Measurements from ENCODE around the gene TMEM39B. TPM values are rescaled to one million over a fixed set of nuclear protein-coding genes. Genes with fewer than 3 reads are reported as not detected.
A peak's percentile ranks its signal among the peaks of the same experiment; 100 is the strongest.
"Not testable (repeated sequence)": the region's sequence is repeated elsewhere in the genome, so short reads cannot be mapped to it uniquely, and the experiment has no call there.

Gene TMEM39B
- total RNA-seq, 2 experiments from 2014 or later, result 24.5 to 28.0 TPM

DNA sequence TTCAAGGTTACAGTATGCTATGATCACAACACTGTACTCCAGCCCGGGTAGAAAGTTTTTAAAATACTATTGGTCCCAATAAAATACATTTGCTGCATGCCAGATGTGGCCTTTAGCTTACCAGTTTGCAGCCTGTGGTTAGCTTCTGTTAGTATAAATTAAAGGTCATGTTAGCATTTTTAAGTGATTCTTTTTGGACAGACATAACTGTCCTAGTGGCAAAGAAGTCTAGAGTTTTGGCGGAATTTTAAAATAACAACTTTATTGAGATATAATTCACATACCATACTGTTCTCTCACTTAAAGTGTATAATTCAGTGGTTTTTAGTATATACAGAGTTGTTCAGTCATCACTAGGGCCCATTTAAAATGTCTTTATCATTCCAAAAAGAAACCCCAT, 24.3 kb upstream of the TMEM39B start:
- H3K27ac Mint-ChIP-seq, result no peak overlapping the region
- POLR2A ChIA-PET, result interaction anchor here (1.1 kb wide), 1 partner anchor 8 kb away, joined by 3 read pairs; no protein-coding TSS in a partner anchor
- H3K36me3 Mint-ChIP-seq (ENCODE audit: low read depth), result peaks cover 59% of the 10 kb centered on the region

DNA sequence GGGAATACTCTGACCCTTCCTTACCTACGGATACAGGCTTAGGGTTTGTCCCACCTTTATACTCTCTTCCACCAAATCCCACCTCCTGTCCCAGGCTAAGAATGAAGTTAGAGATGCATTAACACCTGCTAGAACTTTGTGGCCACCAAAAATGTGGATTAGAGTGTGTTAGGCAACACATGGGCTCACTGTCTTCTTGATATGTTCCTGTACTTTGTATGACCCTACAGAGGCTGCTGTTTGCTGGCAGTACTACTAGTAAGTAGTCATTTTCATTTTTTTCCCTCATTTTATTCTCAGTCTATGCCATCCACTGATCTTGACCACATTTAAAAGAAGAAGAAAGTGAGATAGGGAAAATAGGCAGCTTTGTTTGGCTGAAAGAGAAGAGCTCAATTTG, 21.0 kb upstream of the TMEM39B start:
- H3K27ac Mint-ChIP-seq, result no peak overlapping the region
- peaks cover 2% of the 10 kb centered on the region for H3K4me1 Mint-ChIP-seq
- ChIA-PET CTCF (interaction anchor here (0.9 kb wide), 1 partner anchor 11 kb away, joined by 3 read pairs; no protein-coding TSS in a partner anchor), POLR2A (interaction anchor here (1.3 kb wide), 1 partner anchor 16 kb away, joined by 4 read pairs; no protein-coding TSS in a partner anchor)
- H3K27me3 Mint-ChIP-seq, result no peaks in the 10 kb centered on the region
- H3K9me3 Mint-ChIP-seq, result no peaks in the 10 kb centered on the region
- DNase-seq, result no peak
- H3K4me3 Mint-ChIP-seq, result no peak overlapping the region
- peaks cover 68% of the 10 kb centered on the region for H3K36me3 Mint-ChIP-seq (ENCODE audit: low read depth)

More for the DNA sequence above, 24.3 kb upstream of the TMEM39B start:
- no peak overlapping the region for H3K4me3 Mint-ChIP-seq
- no peaks in the 10 kb centered on the region for H3K9me3 Mint-ChIP-seq
- CTCF ChIA-PET, result no interaction called here
- no peaks in the 10 kb centered on the region for H3K27me3 Mint-ChIP-seq
- DNase-seq, result no peak
- peaks cover 2% of the 10 kb centered on the region for H3K4me1 Mint-ChIP-seq

DNA sequence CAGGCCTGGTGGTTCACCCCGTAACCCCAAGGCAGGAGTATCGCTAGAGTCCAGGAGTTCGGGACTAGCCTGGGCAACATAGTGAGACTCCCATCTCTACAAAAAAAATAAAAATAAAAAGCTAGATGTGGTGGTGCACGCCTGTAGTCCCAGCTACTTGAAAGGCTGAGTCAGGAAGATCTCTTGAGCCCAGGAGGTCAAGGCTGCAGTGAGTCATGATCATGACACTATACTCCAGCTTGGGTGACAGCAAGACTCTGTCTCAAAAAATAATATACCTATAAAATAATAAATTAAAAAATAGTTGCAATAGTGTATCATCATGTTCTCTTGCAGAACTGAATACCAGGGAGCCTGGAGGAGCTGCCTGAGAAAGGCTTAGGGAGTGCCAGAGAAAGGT, 19.9 kb upstream of the TMEM39B start:
- peaks cover 66% of the 10 kb centered on the region for H3K36me3 Mint-ChIP-seq (ENCODE audit: low read depth)

GRCh38 chr1:32055416-32055815, 17.3 kb upstream of the TMEM39B start:
- Mint-ChIP-seq H3K27ac (no peak overlapping the region), H3K4me1 (no peaks in the 10 kb centered on the region), H3K9me3 (no peaks in the 10 kb centered on the region), H3K4me3 (no peak overlapping the region), H3K27me3 (no peaks in the 10 kb centered on the region), H3K36me3 (ENCODE audit: low read depth) (peaks cover 69% of the 10 kb centered on the region)
- DNase-seq, result no peak
- POLR2A ChIA-PET, result interaction anchor here (1.5 to 3.0 kb wide), 3 partner anchors 10 to 18 kb away, joined by 5 to 11 read pairs (median 7); partner anchors contain the start of gene TMEM39B
- CTCF ChIA-PET, result interaction anchor here (1.0 kb wide), 1 partner anchor 339 kb away, joined by 3 read pairs; no protein-coding TSS in a partner anchor

More for the DNA sequence above, 19.9 kb upstream of the TMEM39B start:
- ChIA-PET CTCF (interaction anchor here (0.5 to 1.3 kb wide), 5 partner anchors 10 to 83 kb away, joined by 3 to 6 read pairs (median 3); partner anchors contain the start of genes KPNA6 and TMEM39B), POLR2A (interaction anchor here (0.6 to 2.0 kb wide), 5 partner anchors 9 to 320 kb away, joined by 3 to 10 read pairs (median 4); partner anchors contain the start of genes KHDRBS1 and KPNA6)
- H3K27me3 Mint-ChIP-seq, result no peaks in the 10 kb centered on the region
- H3K4me1 Mint-ChIP-seq, result peaks cover 2% of the 10 kb centered on the region
- no peak overlapping the region for H3K4me3 Mint-ChIP-seq
- no peak overlapping the region for H3K27ac Mint-ChIP-seq
- no peak for DNase-seq
- no peaks in the 10 kb centered on the region for H3K9me3 Mint-ChIP-seq

DNA sequence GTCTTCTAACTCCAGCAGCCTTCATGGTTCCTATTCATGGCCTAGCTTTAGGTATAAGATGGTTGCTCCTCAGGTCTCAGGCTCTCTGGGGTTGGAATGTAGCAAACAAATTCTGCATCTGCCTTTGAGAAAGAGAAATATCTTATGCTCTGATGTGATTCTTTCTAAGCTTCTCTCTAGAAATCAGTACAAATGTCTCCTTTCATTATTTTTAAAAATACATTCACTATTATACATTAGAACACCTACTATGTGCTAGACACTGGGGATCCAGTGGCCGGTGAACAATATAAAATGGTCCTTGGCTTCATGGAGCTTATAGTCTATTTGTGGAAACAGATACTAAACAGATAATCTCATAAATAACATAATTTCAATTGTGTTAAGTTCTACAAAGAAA, 16.1 kb upstream of the TMEM39B start:
- no peak overlapping the region for H3K4me3 Mint-ChIP-seq
- H3K36me3 Mint-ChIP-seq (ENCODE audit: low read depth), result peaks cover 74% of the 10 kb centered on the region
- POLR2A ChIA-PET, result interaction anchor here (1.0 to 3.0 kb wide), 4 partner anchors 9 to 17 kb away, joined by 3 to 11 read pairs (median 6); partner anchors contain the start of gene TMEM39B
- H3K9me3 Mint-ChIP-seq, result no peaks in the 10 kb centered on the region
- no peaks in the 10 kb centered on the region for H3K4me1 Mint-ChIP-seq
- no peak overlapping the region for H3K27ac Mint-ChIP-seq
- no peaks in the 10 kb centered on the region for H3K27me3 Mint-ChIP-seq
- no peak for DNase-seq
- CTCF ChIA-PET, result interaction anchor here (0.8 to 1.1 kb wide), 6 partner anchors 10 to 340 kb away, joined by 3 read pairs; partner anchors contain the start of gene KPNA6

- H3K9me3 Mint-ChIP-seq, result no peaks in the 10 kb centered on the region
- DNase-seq, result no peak
- POLR2A ChIA-PET, result interaction anchor here (1.4 to 2.0 kb wide), 2 partner anchors 11 to 17 kb away, joined by 4 to 5 read pairs; no protein-coding TSS in a partner anchor
- H3K36me3 Mint-ChIP-seq (ENCODE audit: low read depth), result peaks cover 54% of the 10 kb centered on the region
- no peak overlapping the region for H3K27ac Mint-ChIP-seq
- CTCF ChIA-PET, result interaction anchor here (0.7 to 1.1 kb wide), 5 partner anchors 18 to 391 kb away, joined by 3 to 4 read pairs (median 3); partner anchors contain the start of gene SPOCD1
- no peak overlapping the region for H3K4me3 Mint-ChIP-seq
- H3K4me1 Mint-ChIP-seq, result peaks cover 6% of the 10 kb centered on the region
- H3K27me3 Mint-ChIP-seq, result no peaks in the 10 kb centered on the region
These were observed 11.8 kb upstream of the TMEM39B start for GRCh38 chr1:32060914-32061313.

DNA sequence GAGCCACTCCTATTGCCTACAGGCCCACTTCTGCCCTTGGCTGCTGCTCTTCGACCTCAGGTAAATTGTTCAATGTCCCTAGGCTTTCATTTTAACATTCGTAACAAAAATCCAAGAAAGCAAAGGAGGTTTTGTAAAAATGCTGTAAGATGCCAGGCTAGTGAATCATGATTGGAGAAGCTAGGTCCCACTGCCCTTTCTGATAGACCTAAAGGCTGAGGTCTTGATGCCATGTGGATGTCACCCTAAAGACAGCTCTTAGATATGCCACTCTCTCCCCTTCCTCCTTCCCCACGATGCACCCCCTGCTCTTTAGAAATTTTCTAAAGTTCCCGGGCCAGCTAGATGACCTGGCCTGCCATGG, 9.9 kb upstream of the TMEM39B start:
- POLR2A ChIA-PET, result interaction anchor here (1.0 to 1.8 kb wide), 4 partner anchors 10 to 274 kb away, joined by 3 to 19 read pairs (median 4); partner anchors contain the start of genes KHDRBS1 and TMEM39B
- peak overlapping the region; percentile 26 for H3K27ac Mint-ChIP-seq
- H3K4me3 Mint-ChIP-seq, result no peak overlapping the region

DNA sequence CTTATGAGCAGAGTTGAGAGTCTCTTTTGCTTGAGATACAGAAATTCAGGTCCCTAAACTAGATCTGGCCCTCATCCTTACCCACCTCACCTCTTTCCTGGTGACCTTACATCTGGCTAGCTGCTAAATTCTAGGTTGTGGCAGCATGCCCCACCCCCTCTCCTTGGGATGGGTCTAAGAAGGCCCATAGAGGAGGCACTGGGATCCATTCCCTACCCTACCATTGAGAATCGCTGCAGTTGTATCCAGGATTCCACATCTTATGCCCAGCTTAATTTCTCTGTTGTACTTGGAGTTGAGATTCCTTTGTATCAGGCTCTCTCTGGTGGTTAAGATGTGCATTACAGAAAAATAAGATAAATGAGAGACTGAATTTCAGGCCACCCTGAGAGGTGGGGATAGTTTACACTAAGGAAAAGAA, 9.5 kb upstream of the TMEM39B start:
- CTCF ChIA-PET, result interaction anchor here (0.5 to 1.6 kb wide), 17 partner anchors 9 to 250 kb away, joined by 3 to 8 read pairs (median 3); partner anchors contain the start of genes KHDRBS1, SPOCD1 and TMEM39B
- Mint-ChIP-seq H3K9me3 (no peaks in the 10 kb centered on the region), H3K4me3 (no peak overlapping the region), H3K27ac (no peak overlapping the region), H3K36me3 (ENCODE audit: low read depth) (peaks cover 41% of the 10 kb centered on the region), H3K4me1 (peaks cover 17% of the 10 kb centered on the region), H3K27me3 (no peaks in the 10 kb centered on the region)
- no peak for DNase-seq
- POLR2A ChIA-PET, result interaction anchor here (1.0 to 1.8 kb wide), 3 partner anchors 9 to 274 kb away, joined by 3 to 19 read pairs (median 4); partner anchors contain the start of gene TMEM39B

More for the DNA sequence above, 9.9 kb upstream of the TMEM39B start:
- CTCF ChIA-PET, result interaction anchor here (0.5 to 1.6 kb wide), 19 partner anchors 9 to 249 kb away, joined by 3 to 8 read pairs (median 3); partner anchors contain the start of genes KHDRBS1, SPOCD1 and TMEM39B
- Mint-ChIP-seq H3K36me3 (ENCODE audit: low read depth) (peaks cover 43% of the 10 kb centered on the region), H3K4me1 (peaks cover 17% of the 10 kb centered on the region), H3K27me3 (no peaks in the 10 kb centered on the region), H3K9me3 (no peaks in the 10 kb centered on the region)
- DNase-seq, result no peak

DNA sequence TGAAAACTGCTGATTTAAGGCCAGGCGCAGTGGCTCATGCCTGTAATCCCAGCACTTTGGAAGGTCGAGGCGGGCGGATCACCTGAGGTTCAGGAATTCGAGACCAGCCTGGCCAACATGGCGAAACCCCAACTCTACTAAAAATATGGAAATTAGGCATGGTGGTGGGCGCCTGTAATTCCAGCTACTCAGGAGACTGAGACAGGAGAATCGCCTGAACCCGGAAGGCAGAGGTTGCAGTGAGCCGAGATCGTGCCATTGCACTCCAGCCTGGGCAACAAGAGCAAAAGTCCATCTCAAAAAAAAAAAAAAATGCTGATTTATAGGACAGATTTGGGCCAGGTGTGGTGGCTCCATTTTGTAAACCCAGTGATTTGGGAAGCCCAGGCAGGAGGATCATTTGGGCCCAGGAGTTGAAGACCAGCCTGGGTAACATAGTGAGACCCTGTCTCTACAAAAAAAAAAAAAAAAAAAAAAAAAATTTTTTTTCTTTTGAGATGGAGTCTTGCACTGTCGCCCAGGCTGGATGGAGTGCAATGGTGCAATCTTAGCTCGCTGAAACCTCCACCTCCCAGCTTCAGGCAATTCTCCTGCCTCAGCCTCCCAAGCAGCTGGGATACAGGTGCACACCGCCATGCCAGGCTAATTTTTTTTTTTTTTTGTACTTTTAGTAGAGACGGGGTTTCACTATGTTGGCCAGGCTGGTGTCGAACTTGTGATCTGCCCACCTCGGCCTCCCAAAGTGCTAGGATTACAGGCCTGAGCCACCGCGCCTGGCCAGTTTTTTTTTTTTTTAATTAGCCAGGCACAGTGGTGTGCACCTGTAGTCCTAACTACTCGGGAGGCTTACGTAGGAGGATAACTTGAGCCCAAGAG, 6.9 kb upstream of the TMEM39B start:
- not testable (repeated sequence) for DNase-seq, H3K4me3 Mint-ChIP-seq, H3K27me3 Mint-ChIP-seq, H3K9me3 Mint-ChIP-seq
- Mint-ChIP-seq H3K27ac (peak overlapping the region; percentile 58), H3K4me1 (peaks cover 25% of the 10 kb centered on the region), H3K36me3 (ENCODE audit: low read depth) (peaks cover 18% of the 10 kb centered on the region)
- CTCF ChIA-PET, result interaction anchor here (0.7 to 1.1 kb wide), 3 partner anchors 9 to 1264 kb away, joined by 3 to 4 read pairs (median 3); no protein-coding TSS in a partner anchor
- POLR2A ChIA-PET, result interaction anchor here (0.7 to 1.5 kb wide), 7 partner anchors 10 to 670 kb away, joined by 3 to 7 read pairs (median 4); partner anchors contain the start of genes KHDRBS1 and KPNA6

GRCh38 chr1:32066489-32066873, 6.3 kb upstream of the TMEM39B start:
- ChIA-PET POLR2A (interaction anchor here (1.1 to 1.3 kb wide), 4 partner anchors 13 to 53 kb away, joined by 3 to 4 read pairs (median 4); partner anchors contain the start of genes KHDRBS1 and KPNA6), CTCF (interaction anchor here (0.7 to 1.1 kb wide), 3 partner anchors 10 to 1264 kb away, joined by 3 to 4 read pairs (median 3); no protein-coding TSS in a partner anchor)
- Mint-ChIP-seq H3K27me3 (no peaks in the 10 kb centered on the region), H3K4me3 (no peak overlapping the region), H3K36me3 (ENCODE audit: low read depth) (peaks cover 12% of the 10 kb centered on the region), H3K9me3 (no peaks in the 10 kb centered on the region), H3K4me1 (peaks cover 25% of the 10 kb centered on the region), H3K27ac (peak overlapping the region; percentile 58)
- peak; percentile 21 for DNase-seq

DNA sequence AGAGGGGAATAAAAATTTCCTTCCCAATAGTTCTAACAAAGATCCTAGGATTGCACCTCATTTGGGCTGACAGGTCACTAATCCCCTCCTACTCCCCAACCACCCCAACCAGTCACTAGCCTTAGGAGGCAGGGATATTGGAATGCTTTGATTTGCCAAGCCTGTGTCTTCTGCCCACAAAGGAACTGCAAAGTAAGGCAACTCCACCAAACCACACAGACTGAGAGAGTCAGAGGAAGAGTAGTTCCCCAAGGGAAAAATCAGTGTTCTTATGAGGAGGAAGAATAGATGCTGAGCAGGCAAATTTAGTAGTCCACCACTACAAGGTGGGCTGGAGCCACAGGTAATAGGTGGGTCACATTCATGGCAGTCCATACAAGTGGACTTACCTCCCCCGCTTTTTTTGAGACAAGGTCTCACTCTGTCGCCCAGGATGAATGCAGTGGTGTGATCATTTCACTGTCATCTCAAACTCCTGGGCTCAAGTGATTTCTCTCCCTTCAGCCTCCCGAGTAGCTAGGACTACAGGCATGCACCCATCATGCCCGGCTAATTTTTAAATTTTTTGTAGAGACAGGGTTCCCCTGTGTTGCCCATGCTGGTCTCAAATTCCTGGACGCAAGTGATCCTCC, 3.7 kb upstream of the TMEM39B start:
- no peak for DNase-seq
- H3K4me1 Mint-ChIP-seq, result peaks cover 44% of the 10 kb centered on the region
- no peaks in the 10 kb centered on the region for H3K36me3 Mint-ChIP-seq (ENCODE audit: low read depth)
- no peaks in the 10 kb centered on the region for H3K9me3 Mint-ChIP-seq
- ChIA-PET CTCF (interaction anchor here (0.7 kb wide), 1 partner anchor 116 kb away, joined by 3 read pairs; no protein-coding TSS in a partner anchor), POLR2A (interaction anchor here (1.4 kb wide), 1 partner anchor 39 kb away, joined by 4 read pairs; the partner anchor contains the start of gene KPNA6)
- H3K27ac Mint-ChIP-seq, result no peak overlapping the region
- no peaks in the 10 kb centered on the region for H3K27me3 Mint-ChIP-seq
- H3K4me3 Mint-ChIP-seq, result no peak overlapping the region
